NCI-H510A (cell line): ENCODE results near the gene C18orf32.
"Not testable (repeated sequence)": the region's sequence is repeated elsewhere in the genome, so short reads cannot be mapped to it uniquely, and the experiment has no call there.

Experiments used
- DNase-seq: peaks from one replicate; lab custom pipeline; 2025; lab: John Stamatoyannopoulos, UW

C18orf32 gene

GRCh38 chr18:49467599-49467998, 19.4 kb downstream of the C18orf32 start:
- DNase-seq: no peak

GRCh38 chr18:49467019-49467563, 19.9 kb downstream of the C18orf32 start:
- no peak for DNase-seq

- DNase-seq: no peak
Measured at GRCh38 chr18:49464718-49465598, 22.1 kb downstream of the C18orf32 start.

GRCh38 chr18:49461602-49461977, 25.4 kb downstream of the C18orf32 start:
- DNase-seq: no peak

GRCh38 chr18:49460976-49461601, 25.9 kb downstream of the C18orf32 start:
- no peak for DNase-seq

GRCh38 chr18:49459404-49460171, 27.4 kb downstream of the C18orf32 start:
- no peak for DNase-seq

GRCh38 chr18:49457616-49458015, 29.4 kb downstream of the C18orf32 start:
- no peak for DNase-seq

- no peak for DNase-seq
Measured at GRCh38 chr18:49456794-49457193, 30.2 kb downstream of the C18orf32 start.

GRCh38 chr18:49452534-49452933, 34.5 kb downstream of the C18orf32 start:
- not testable (repeated sequence) for DNase-seq

- DNase-seq: no peak
Measured at GRCh38 chr18:49447810-49448745, 39.0 kb downstream of the C18orf32 start.

GRCh38 chr18:49446481-49446880, 40.6 kb downstream of the C18orf32 start:
- no peak for DNase-seq

- no peak for DNase-seq
Measured at GRCh38 chr18:49444581-49444980, 42.5 kb downstream of the C18orf32 start.

GRCh38 chr18:49443837-49444236, 43.2 kb downstream of the C18orf32 start:
- DNase-seq: no peak

GRCh38 chr18:49441338-49441938, 45.6 kb downstream of the C18orf32 start:
- DNase-seq: no peak

GRCh38 chr18:49435170-49435569, 51.9 kb downstream of the C18orf32 start:
- DNase-seq: no peak

GRCh38 chr18:49432602-49433001, 54.4 kb downstream of the C18orf32 start:
- no peak for DNase-seq

GRCh38 chr18:49431165-49431962, 55.7 kb downstream of the C18orf32 start:
- DNase-seq: no peak
